ENCODE results near the gene APEX1.
"Not testable (repeated sequence)": the region's sequence is repeated elsewhere in the genome, so short reads cannot be mapped to it uniquely, and the experiment has no call there.

Gene APEX1

GRCh38 chr14:20503898-20504297, 48.9 kb downstream of the APEX1 start:
- TF ChIP-seq EZH2 (IDR thresholded peaks at IDR 0.05; ENCODE audit: borderline replicate concordance, low read depth, low read length, severe bottlenecking), result no peak
- TF ChIP-seq, protein P1, sequence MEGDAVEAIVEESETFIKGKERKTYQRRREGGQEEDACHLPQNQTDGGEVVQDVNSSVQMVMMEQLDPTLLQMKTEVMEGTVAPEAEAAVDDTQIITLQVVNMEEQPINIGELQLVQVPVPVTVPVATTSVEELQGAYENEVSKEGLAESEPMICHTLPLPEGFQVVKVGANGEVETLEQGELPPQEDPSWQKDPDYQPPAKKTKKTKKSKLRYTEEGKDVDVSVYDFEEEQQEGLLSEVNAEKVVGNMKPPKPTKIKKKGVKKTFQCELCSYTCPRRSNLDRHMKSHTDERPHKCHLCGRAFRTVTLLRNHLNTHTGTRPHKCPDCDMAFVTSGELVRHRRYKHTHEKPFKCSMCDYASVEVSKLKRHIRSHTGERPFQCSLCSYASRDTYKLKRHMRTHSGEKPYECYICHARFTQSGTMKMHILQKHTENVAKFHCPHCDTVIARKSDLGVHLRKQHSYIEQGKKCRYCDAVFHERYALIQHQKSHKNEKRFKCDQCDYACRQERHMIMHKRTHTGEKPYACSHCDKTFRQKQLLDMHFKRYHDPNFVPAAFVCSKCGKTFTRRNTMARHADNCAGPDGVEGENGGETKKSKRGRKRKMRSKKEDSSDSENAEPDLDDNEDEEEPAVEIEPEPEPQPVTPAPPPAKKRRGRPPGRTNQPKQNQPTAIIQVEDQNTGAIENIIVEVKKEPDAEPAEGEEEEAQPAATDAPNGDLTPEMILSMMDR (IDR thresholded peaks at IDR 0.05; ENCODE audit: borderline replicate concordance, extremely low read depth, low read length, poor library complexity, severe bottlenecking), result no peak
- no peak overlapping the region for H3K9ac ChIP-seq (ENCODE audit: low read depth, low read length)
- no peaks in the 10 kb centered on the region for H3K79me2 ChIP-seq (ENCODE audit: insufficient read depth, low read length)
- no peaks in the 10 kb centered on the region for H3K9me3 ChIP-seq (ENCODE audit: insufficient read depth, low read length, severe bottlenecking)
- ATAC-seq (ENCODE audit: insufficient read depth, low read depth) (no peak), DNase-seq (no peak)
- H4K20me1 ChIP-seq (ENCODE audit: insufficient read depth, low read length), result no peaks in the 10 kb centered on the region
- no peak overlapping the region for H3K4me2 ChIP-seq (ENCODE audit: insufficient read depth, low read length)
- H3K4me1 ChIP-seq (ENCODE audit: insufficient read depth, low read length), result no peaks in the 10 kb centered on the region
- H3K27me3 ChIP-seq (ENCODE audit: insufficient read depth, low read length, poor library complexity), result peaks cover 4% of the 10 kb centered on the region
- no peaks in the 10 kb centered on the region for H3K36me3 ChIP-seq (ENCODE audit: insufficient read depth, low read length)
- no peak overlapping the region for H3K27ac ChIP-seq (ENCODE audit: low read length)
- H2AFZ ChIP-seq (ENCODE audit: low read depth, low read length), result no peak overlapping the region
- H3K4me3 ChIP-seq (ENCODE audit: low read depth in 1 of 2, low read length in 2 of 2), result no peak overlapping the region

GRCh38 chr14:20506276-20506675, 51.2 kb downstream of the APEX1 start:
- ATAC-seq (ENCODE audit: insufficient read depth, low read depth); H2AFZ ChIP-seq (ENCODE audit: low read depth, low read length); H3K4me2 ChIP-seq (ENCODE audit: insufficient read depth, low read length); H3K36me3 ChIP-seq (ENCODE audit: insufficient read depth, low read length); H3K9ac ChIP-seq (ENCODE audit: low read depth, low read length); H3K27me3 ChIP-seq (ENCODE audit: insufficient read depth, low read length, poor library complexity); H3K4me3 ChIP-seq (ENCODE audit: low read depth in 1 of 2, low read length in 2 of 2); H3K79me2 ChIP-seq (ENCODE audit: insufficient read depth, low read length); H3K9me3 ChIP-seq (ENCODE audit: insufficient read depth, low read length, severe bottlenecking); H3K27ac ChIP-seq (ENCODE audit: low read length); DNase-seq; H3K4me1 ChIP-seq (ENCODE audit: insufficient read depth, low read length); H4K20me1 ChIP-seq (ENCODE audit: insufficient read depth, low read length): not testable (repeated sequence)

DNA sequence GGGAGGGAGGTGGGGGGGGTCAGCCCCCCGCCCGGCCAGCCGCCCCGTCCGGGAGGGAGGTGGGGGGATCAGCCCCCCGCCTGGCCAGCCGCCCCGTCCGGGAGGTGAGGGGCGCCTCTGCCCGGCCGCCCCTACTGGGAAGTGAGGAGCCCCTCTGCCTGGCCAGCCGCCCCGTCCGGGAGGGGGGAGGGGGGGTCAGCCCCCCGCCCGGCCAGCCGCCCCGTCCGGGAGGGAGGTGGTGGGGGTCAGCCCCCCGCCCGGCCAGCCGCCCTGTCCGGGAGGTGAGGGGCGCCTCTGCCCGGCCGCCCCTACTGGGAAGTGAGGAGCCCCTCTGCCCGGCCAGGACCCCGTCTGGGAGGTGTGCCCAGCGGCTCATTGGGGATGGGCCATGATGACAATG, 51.7 kb downstream of the APEX1 start:
- H3K4me3 ChIP-seq (ENCODE audit: low read depth in 1 of 2, low read length in 2 of 2); H3K9me3 ChIP-seq (ENCODE audit: insufficient read depth, low read length, severe bottlenecking); H3K27ac ChIP-seq (ENCODE audit: low read length); H3K36me3 ChIP-seq (ENCODE audit: insufficient read depth, low read length); H3K4me1 ChIP-seq (ENCODE audit: insufficient read depth, low read length); DNase-seq; H3K9ac ChIP-seq (ENCODE audit: low read depth, low read length); H4K20me1 ChIP-seq (ENCODE audit: insufficient read depth, low read length); H3K27me3 ChIP-seq (ENCODE audit: insufficient read depth, low read length, poor library complexity); H3K4me2 ChIP-seq (ENCODE audit: insufficient read depth, low read length); H3K79me2 ChIP-seq (ENCODE audit: insufficient read depth, low read length); ATAC-seq (ENCODE audit: insufficient read depth, low read depth); H2AFZ ChIP-seq (ENCODE audit: low read depth, low read length): not testable (repeated sequence)
